ENCODE data around the gene TMEM231. TPM values are rescaled to one million over a fixed set of nuclear protein-coding genes. Genes with fewer than 3 reads are reported as not detected.
A peak's percentile ranks its signal among the peaks of the same experiment; 100 is the strongest.

TMEM231 gene
- total RNA-seq, 1 experiment from 2014 or later: 3.4 TPM

DNA sequence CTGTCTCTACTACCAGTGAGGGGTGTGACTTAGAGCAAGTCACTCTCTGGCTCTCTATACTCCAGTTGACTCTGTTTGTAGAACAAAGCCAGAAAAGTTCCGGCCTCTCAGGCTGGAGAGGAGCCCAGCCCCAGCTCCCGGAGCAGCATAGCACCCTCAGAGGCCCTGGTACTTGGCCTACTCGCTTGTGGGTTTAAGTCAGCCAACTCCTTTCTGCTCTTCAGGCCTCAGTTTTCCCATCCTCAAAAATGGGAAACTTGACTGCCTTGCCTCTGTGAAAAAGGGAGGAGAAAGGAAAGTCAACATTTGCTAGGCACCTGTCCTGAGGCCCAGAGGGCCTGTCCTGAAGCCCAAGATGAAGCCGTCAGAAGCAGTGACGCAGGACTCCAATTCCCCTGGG, 61.9 kb downstream of the TMEM231 start:
- Histone ChIP-seq H2BK15ac (ENCODE audit: low read depth, low read length) (no peak overlapping the region), H3K79me1 (ENCODE audit: insufficient read depth, low read depth, low read length, poor library complexity, severe bottlenecking) (no peaks in the 10 kb centered on the region), H3K9ac (ENCODE audit: extremely low read depth, insufficient read length, low read length) (peak overlapping the region; percentile 24), H2AK5ac (ENCODE audit: insufficient read length, low read length) (no peak overlapping the region), H4K91ac (ENCODE audit: insufficient read length, low read depth, low read length) (no peak overlapping the region), H3K14ac (ENCODE audit: insufficient read depth, low read length) (no peak overlapping the region), H2AFZ (ENCODE audit: low read length) (no peak overlapping the region), H3K4me2 (ENCODE audit: insufficient read depth, insufficient read length, low read length) (peak overlapping the region; percentile 65), H2BK120ac (ENCODE audit: low read depth, low read length, poor library complexity, severe bottlenecking) (no peak overlapping the region), H3K56ac (ENCODE audit: insufficient read length, low read depth, low read length) (no peak overlapping the region), H2BK12ac (ENCODE audit: insufficient read length, low read depth, low read length) (no peak overlapping the region), H3K23me2 (ENCODE audit: insufficient read length, low read depth, low read length, poor library complexity, severe bottlenecking) (peaks cover 12% of the 10 kb centered on the region), H3K4me1 (ENCODE audit: insufficient read depth, low read length) (no peaks in the 10 kb centered on the region; the same call in 1 of the 2 replicates), H3T11ph (ENCODE audit: low read length) (no peak overlapping the region), H4K20me1 (ENCODE audit: control insufficient read depth, insufficient read depth, insufficient read length) (peaks cover 3% of the 10 kb centered on the region), H3K79me2 (ENCODE audit: insufficient read depth, low read length) (no peaks in the 10 kb centered on the region), H4K8ac (replicated peaks; ENCODE audit: insufficient read length, low read depth, low read length) (no peak overlapping the region), H3K18ac (ENCODE audit: insufficient read length, low read depth, low read length) (no peak overlapping the region), H3K9me3 (ENCODE audit: control insufficient read depth, low read depth, low read length) (no peaks in the 10 kb centered on the region), H3K27ac (ENCODE audit: insufficient read length, low read depth, low read length) (no peak overlapping the region), H3K27me3 (ENCODE audit: insufficient read depth, low read length) (no peaks in the 10 kb centered on the region), H4K5ac (ENCODE audit: insufficient read length, low read depth, low read length) (no peak overlapping the region), H3K4ac (ENCODE audit: low read depth, low read length) (no peak overlapping the region), H3K23ac (ENCODE audit: insufficient read length, low read depth, low read length) (no peak overlapping the region), H2BK5ac (ENCODE audit: insufficient read length, low read length) (no peak overlapping the region), H2BK20ac (ENCODE audit: low read depth, low read length, poor library complexity, severe bottlenecking) (no peak overlapping the region)
- WGBS (ENCODE audit: extremely low coverage, insufficient read length, low lambda C conversion rate): no CpG with 5 or more reads among the region's 5 CpGs
- TF ChIP-seq, protein P1, sequence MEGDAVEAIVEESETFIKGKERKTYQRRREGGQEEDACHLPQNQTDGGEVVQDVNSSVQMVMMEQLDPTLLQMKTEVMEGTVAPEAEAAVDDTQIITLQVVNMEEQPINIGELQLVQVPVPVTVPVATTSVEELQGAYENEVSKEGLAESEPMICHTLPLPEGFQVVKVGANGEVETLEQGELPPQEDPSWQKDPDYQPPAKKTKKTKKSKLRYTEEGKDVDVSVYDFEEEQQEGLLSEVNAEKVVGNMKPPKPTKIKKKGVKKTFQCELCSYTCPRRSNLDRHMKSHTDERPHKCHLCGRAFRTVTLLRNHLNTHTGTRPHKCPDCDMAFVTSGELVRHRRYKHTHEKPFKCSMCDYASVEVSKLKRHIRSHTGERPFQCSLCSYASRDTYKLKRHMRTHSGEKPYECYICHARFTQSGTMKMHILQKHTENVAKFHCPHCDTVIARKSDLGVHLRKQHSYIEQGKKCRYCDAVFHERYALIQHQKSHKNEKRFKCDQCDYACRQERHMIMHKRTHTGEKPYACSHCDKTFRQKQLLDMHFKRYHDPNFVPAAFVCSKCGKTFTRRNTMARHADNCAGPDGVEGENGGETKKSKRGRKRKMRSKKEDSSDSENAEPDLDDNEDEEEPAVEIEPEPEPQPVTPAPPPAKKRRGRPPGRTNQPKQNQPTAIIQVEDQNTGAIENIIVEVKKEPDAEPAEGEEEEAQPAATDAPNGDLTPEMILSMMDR (conservative IDR thresholded peaks at IDR 0.05): no peak
- peaks cover 6% of the 10 kb centered on the region; the same call in 1 of the 2 replicates for H3K27me3 Mint-ChIP-seq (ENCODE audit: low read depth)
- H3K4me3 Mint-ChIP-seq: peak overlapping the region; percentile 85 to 94
- peak overlapping the region in 1 of 3 experiments; percentile 60; a peak in 2 of 7 replicates for H3K27ac Mint-ChIP-seq
- no peak for DNase-seq
- H3K9me3 Mint-ChIP-seq: no peaks in the 10 kb centered on the region
- H3K4me1 Mint-ChIP-seq: peaks cover 15 to 18% of the 10 kb centered on the region in 2 experiments; a peak in 3 of 4 replicates
- peaks cover 0 to 9% (median 0%) of the 10 kb centered on the region in 3 experiments; a peak in 3 of 7 replicates for H3K36me3 Mint-ChIP-seq (ENCODE audit: insufficient read depth in 1 of 3, low read depth in 3 of 3)
